H1 (cell line): ENCODE results near the gene RMDN2. TPM values are rescaled to one million over a fixed set of nuclear protein-coding genes. Genes with fewer than 3 reads are reported as not detected.

Experiments used
- CTCF ChIA-PET: fragments of 300-600 bp; sonication (Branson Sonifier 250); formaldehyde crosslinking; loops from one replicate; lab custom pipeline; 2021; ENCODE audit not compliant: partially characterized antibody; lab: Charles Lee
- POLR2A ChIA-PET: fragments of 300-600 bp; sonication (Branson Sonifier 250); formaldehyde crosslinking; loops from one replicate; lab custom pipeline; 2021; ENCODE audit warnings: inconsistent platforms; ENCODE audit not compliant: partially characterized antibody; lab: Charles Lee
- DNase-seq, 2 experiments: peaks; one replicate each; pipeline versions ENCODE4 v3.0.0 to v3.0.0-alpha.2; 2010 to 2022; ENCODE audit warnings: low spot score in 2 of 2, low read depth in 1 of 2, mixed read lengths in 1 of 2
- FAIRE-seq: peaks from 2 replicates; lab custom pipeline; 2011; peaks lifted over from hg19 to GRCh38; lab: Jason Lieb, UNC
- H2AFZ ChIP-seq: 2 replicates; pipeline ENCODE4 v1.8.1; 2012; ENCODE audit warnings: low read length, inconsistent platforms
- H2AK5ac ChIP-seq: 2 replicates; pipeline ENCODE4 v1.6.1; 2013; ENCODE audit warnings: low read depth, low read length
- H2BK120ac ChIP-seq: replicated peaks from 2 replicates; pipeline ENCODE3; 2013; ENCODE audit warnings: low read depth, low read length, inconsistent platforms
- H2BK12ac ChIP-seq: 2 replicates; pipeline ENCODE4 v1.6.1; 2013; ENCODE audit warnings: low read depth, low read length
- H2BK15ac ChIP-seq: 2 replicates; pipeline ENCODE4 v1.6.1; 2013; ENCODE audit warnings: low read length
- H2BK20ac ChIP-seq: 2 replicates; pipeline ENCODE4 v1.6.1; 2013; ENCODE audit warnings: low read length
- H2BK5ac ChIP-seq: 2 replicates; pipeline ENCODE4 v1.6.1; 2013; ENCODE audit warnings: low read depth, low read length
- H3K14ac ChIP-seq: 2 replicates; pipeline ENCODE4 v1.6.1; 2013; ENCODE audit warnings: inconsistent platforms; ENCODE audit not compliant: insufficient read length
- H3K18ac ChIP-seq: 2 replicates; pipeline ENCODE4 v1.6.1; 2013; ENCODE audit warnings: low read length; ENCODE audit errors: extremely low read depth
- H3K23ac ChIP-seq: 2 replicates; pipeline ENCODE4 v1.6.1; 2013; ENCODE audit warnings: inconsistent platforms; ENCODE audit not compliant: insufficient read length
- H3K23me2 ChIP-seq: 2 replicates; pipeline ENCODE4 v1.6.1; 2013; ENCODE audit warnings: low read depth, low read length
- H3K27ac ChIP-seq: 2 replicates; pipeline ENCODE4 v1.6.1; 2011; ENCODE audit warnings: low read depth, low read length, inconsistent platforms
- H3K27me3 ChIP-seq, 4 experiments: replicated peaks in 1 of 4; 1 replicate in 1 of 4; 2 replicates in 3 of 4; pipeline versions ENCODE4 v1.6.1 to v1.8.1; 2011 to 2013; ENCODE audit warnings: low read length in 3 of 4, mild to moderate bottlenecking in 3 of 4, inconsistent platforms in 2 of 4, mixed read lengths in 2 of 4, moderate library complexity in 1 of 4; ENCODE audit not compliant: control insufficient read depth in 3 of 4, insufficient read depth in 3 of 4; ENCODE audit errors: extremely low read depth in 1 of 4
- H3K36me3 ChIP-seq, 4 experiments: 2 replicates each; pipeline versions ENCODE4 v1.6.1 to v1.8.1; 2011 to 2013; ENCODE audit warnings: mild to moderate bottlenecking in 4 of 4, low read length in 3 of 4, moderate library complexity in 2 of 4, control low read depth in 1 of 4, inconsistent platforms in 1 of 4; ENCODE audit not compliant: insufficient read depth in 4 of 4, control insufficient read depth in 2 of 4
- H3K4ac ChIP-seq: replicated peaks from 2 replicates; pipeline ENCODE3; 2013; ENCODE audit warnings: low read length, low read depth, mixed read lengths, inconsistent platforms; ENCODE audit not compliant: insufficient read length
- H3K4me1 ChIP-seq, 4 experiments: replicated peaks in 1 of 4; 1 replicate in 1 of 4; 2 replicates in 3 of 4; pipeline versions ENCODE4 v1.6.1 to v1.8.1; 2011 to 2013; ENCODE audit warnings: low read length in 3 of 4, inconsistent platforms in 2 of 4, mixed read lengths in 1 of 4; ENCODE audit not compliant: insufficient read depth in 4 of 4, control insufficient read depth in 3 of 4
- H3K4me2 ChIP-seq, 2 experiments: 2 replicates each; pipeline versions ENCODE4 v1.6.1 to v1.8.1; 2011 to 2013; ENCODE audit warnings: low read depth in 2 of 2, low read length in 2 of 2, control low read depth in 1 of 2, inconsistent platforms in 1 of 2, mild to moderate bottlenecking in 1 of 2; ENCODE audit not compliant: insufficient read depth in 1 of 2
- H3K4me3 ChIP-seq, 4 experiments: fragments of 200-600, 300-600 bp in 1 of 4; sonication (generic), shearing (Covaris generic), sonication (Bioruptor Twin) in 1 of 4; 2 replicates each; pipeline versions ENCODE4 v1.5.1 to v1.8.1; 2011 to 2016; ENCODE audit warnings: low read length in 4 of 4, low read depth in 3 of 4, control low read depth in 2 of 4, inconsistent platforms in 2 of 4, mild to moderate bottlenecking in 2 of 4, mixed read lengths in 1 of 4, moderate library complexity in 1 of 4; ENCODE audit not compliant: insufficient read depth in 2 of 4; ENCODE audit errors: extremely low read depth in 1 of 4
- H3K56ac ChIP-seq: replicated peaks from 2 replicates; pipeline ENCODE3; 2013; ENCODE audit warnings: low read depth, mild to moderate bottlenecking, mixed read lengths, low read length, inconsistent platforms; ENCODE audit not compliant: insufficient read length
- H3K79me1 ChIP-seq: 2 replicates; pipeline ENCODE4 v1.6.1; 2013; ENCODE audit warnings: low read depth, low read length, control low read depth
- H3K79me2 ChIP-seq, 2 experiments: 2 replicates each; pipeline versions ENCODE4 v1.6.1 to v1.8.1; 2012 to 2013; ENCODE audit warnings: low read length in 2 of 2, mild to moderate bottlenecking in 2 of 2, inconsistent platforms in 1 of 2; ENCODE audit not compliant: insufficient read depth in 2 of 2, control insufficient read depth in 1 of 2
- H3K9ac ChIP-seq, 4 experiments: replicated peaks in 1 of 4; 1 replicate in 1 of 4; 2 replicates in 3 of 4; pipeline versions ENCODE4 v1.6.1 to v1.8.1; 2011 to 2013; ENCODE audit warnings: low read depth in 3 of 4, low read length in 3 of 4, control low read depth in 2 of 4, mild to moderate bottlenecking in 2 of 4, moderate library complexity in 2 of 4, inconsistent platforms in 1 of 4; ENCODE audit errors: extremely low read depth in 1 of 4
- H3K9me3 ChIP-seq, 2 experiments: 2 replicates each; pipeline versions ENCODE4 v1.6.1 to v1.8.1; 2012 to 2013; ENCODE audit warnings: mild to moderate bottlenecking in 2 of 2, moderate library complexity in 2 of 2, control low read depth in 1 of 2, inconsistent platforms in 1 of 2, low read depth in 1 of 2, low read length in 1 of 2, mixed read lengths in 1 of 2; ENCODE audit not compliant: insufficient read depth in 2 of 2
- H4K20me1 ChIP-seq, 2 experiments: replicated peaks in 1 of 2; 2 replicates each; pipeline versions ENCODE3 to v1.8.1; 2011 to 2013; ENCODE audit warnings: inconsistent platforms in 2 of 2, low read length in 2 of 2, mild to moderate bottlenecking in 1 of 2; ENCODE audit not compliant: insufficient read depth in 2 of 2, control insufficient read depth in 1 of 2
- H4K5ac ChIP-seq: 2 replicates; pipeline ENCODE4 v1.6.1; 2013; ENCODE audit warnings: low read length, low read depth, mixed read lengths, inconsistent platforms; ENCODE audit not compliant: insufficient read length
- H4K8ac ChIP-seq: 2 replicates; pipeline ENCODE4 v1.8.0; 2013; ENCODE audit warnings: mild to moderate bottlenecking, moderate library complexity, low read length, inconsistent platforms; ENCODE audit not compliant: insufficient read depth; ENCODE audit errors: extremely low read depth
- H4K91ac ChIP-seq: replicated peaks from 2 replicates; pipeline ENCODE3; 2013; ENCODE audit warnings: low read length, mixed read lengths, inconsistent platforms; ENCODE audit not compliant: insufficient read length
- BCL11A ChIP-seq, 2 experiments: IDR thresholded peaks; one replicate each; pipeline ENCODE4 v1.6.1; 2011; ENCODE audit warnings: low read depth in 2 of 2, low read length in 2 of 2, mild to moderate bottlenecking in 2 of 2
- CBX8 ChIP-seq: fragments of 300-800, 300-1000 bp; sonication (generic); IDR thresholded peaks from 2 replicates; pipeline ENCODE4 v1.7.1; 2016; ENCODE audit warnings: low read depth, low read length, borderline replicate concordance
- CREB1 ChIP-seq: IDR thresholded peaks from 2 replicates; pipeline ENCODE4 v1.6.1; 2012; ENCODE audit warnings: inconsistent platforms
- CTCF ChIP-seq, 3 experiments: IDR thresholded peaks; 1 replicate in 2 of 3; 2 replicates in 1 of 3; pipeline versions ENCODE4 v1.5.1 to v1.6.1; 2011; ENCODE audit warnings: low read length in 3 of 3, mild to moderate bottlenecking in 3 of 3, inconsistent platforms in 2 of 3, low read depth in 1 of 3, moderate library complexity in 1 of 3; ENCODE audit not compliant: insufficient read depth in 1 of 3; ENCODE audit errors: control extremely low read depth in 1 of 3
- EZH2 ChIP-seq: fragments of 200-600 bp; sonication (generic); IDR thresholded peaks from 2 replicates; pipeline ENCODE4 v1.7.1; 2012; ENCODE audit warnings: low read depth, mild to moderate bottlenecking, moderate library complexity, low read length, inconsistent platforms; ENCODE audit not compliant: severe bottlenecking
- GTF2F1 ChIP-seq: IDR thresholded peaks from 2 replicates; pipeline ENCODE4 v1.6.1; 2012; ENCODE audit warnings: low read depth, low read length, improper control_type of control experiment, borderline replicate concordance
- NANOG ChIP-seq: IDR thresholded peaks from 2 replicates; pipeline ENCODE4 v1.6.1; 2011; ENCODE audit warnings: low read length, low read depth, mild to moderate bottlenecking, inconsistent platforms; ENCODE audit not compliant: insufficient read depth, poor library complexity, severe bottlenecking
- SIRT6 ChIP-seq: IDR thresholded peaks from one replicate; pipeline ENCODE4 v1.7.1; 2012; ENCODE audit warnings: low read length, inconsistent platforms
- TBP ChIP-seq: IDR thresholded peaks from 2 replicates; pipeline ENCODE4 v1.6.1; 2011; ENCODE audit warnings: low read depth, low read length, improper control_type of control experiment
- YY1 ChIP-seq: IDR thresholded peaks from 2 replicates; pipeline ENCODE4 v1.6.1; 2011; ENCODE audit warnings: low read depth, mild to moderate bottlenecking, low read length
- WGBS, 2 experiments: shearing (Covaris generic) in 1 of 2; methylation state at CpG; one replicate each; pipeline versions ENCODE4 v1.1.6 to v1.1.7; 2013 to 2015; ENCODE audit warnings: low lambda C conversion rate in 2 of 2, mixed read lengths in 2 of 2, inconsistent platforms in 1 of 2, low coverage in 1 of 2, missing lambda C conversion rate in 1 of 2; ENCODE audit not compliant: insufficient replicate concordance in 2 of 2, insufficient coverage in 1 of 2, insufficient read length in 1 of 2; ENCODE audit errors: extremely low coverage in 1 of 2, missing lambda C conversion rate in 1 of 2; 5-methylcytosine and 5-hydroxymethylcytosine counted together
- polyA plus RNA-seq, 7 experiments: library from polyadenylated mRNA; depleted of rRNA in 3 of 7; stranded (reverse) in 5 of 7; unstranded in 2 of 7; fragments of >200 nt in 5 of 7; fragments of 200-250 nt in 2 of 7; gene quantifications; 1 replicate in 5 of 7; 2 replicates in 1 of 7; 4 replicates in 1 of 7; pipeline versions ENCODE4 v1.2.1 to v1.2.3, GENCODE V29; 2011 to 2013; ENCODE audit warnings: missing spikeins in 2 of 7, mixed read lengths in 2 of 7
- total RNA-seq: library from RNA; stranded (reverse); fragmentation: NEBNext Ultra II Directional; extraction: Animal tissue kit (Norgen Biotek cat#: 25700); gene quantifications from 2 replicates; pipeline ENCODE4 v1.2.1, GENCODE V29; 2021

The RMDN2 gene
- total and polyA plus RNA-seq, 2 of the 8 experiments (the other 6 are each of a cell fraction or from before 2014, with no cell fraction given): 0.53 to 3.0 TPM

GRCh38 chr2:38026846-38027245, 101.8 kb downstream of the RMDN2 start:
- Histone ChIP-seq H3K27ac (no peak overlapping the region), H3K4me2 (no peak overlapping the region), H3K9ac (no peak overlapping the region), H2BK12ac (no peak overlapping the region), H2AFZ (peak overlapping the region; percentile 85; the same call in 1 of the 2 replicates), H3K23me2 (no peaks in the 10 kb centered on the region), H3K4me1 (peaks cover 0 to 3% (median 0%) of the 10 kb centered on the region in 4 experiments; a peak in 2 of 7 replicates), H3K4me3 (no peak overlapping the region), H3K79me2 (no peaks in the 10 kb centered on the region), H3K18ac (no peak overlapping the region), H3K23ac (no peak overlapping the region), H2BK20ac (no peak overlapping the region), H2BK120ac (no peak overlapping the region), H3K79me1 (no peaks in the 10 kb centered on the region), H3K27me3 (no peaks in the 10 kb centered on the region), H2AK5ac (no peak overlapping the region), H3K14ac (no peak overlapping the region), H2BK15ac (no peak overlapping the region), H3K9me3 (no peaks in the 10 kb centered on the region), H3K4ac (no peak overlapping the region), H4K91ac (no peak overlapping the region), H3K36me3 (no peaks in the 10 kb centered on the region), H2BK5ac (no peak overlapping the region), H4K5ac (no peak overlapping the region), H3K56ac (no peak overlapping the region), H4K8ac (no peak overlapping the region), H4K20me1 (no peaks in the 10 kb centered on the region)
- POLR2A ChIA-PET: no interaction called here
- 90% methylated on average over 2 of the region's 2 CpGs; no CpG with 5 or more reads in 1 of the 2 experiments for WGBS, 2 experiments
- DNase-seq (no peak), FAIRE-seq (no peak)
- no peak for TF ChIP-seq GTF2F1
- TF ChIP-seq TBP: no peak
- TF ChIP-seq SIRT6: no peak
- TF ChIP-seq YY1: no peak
- no peak for TF ChIP-seq BCL11A (IDR thresholded peaks at IDR 0.05; ENCODE audit: low read depth in 2 of 2, low read length in 2 of 2)
- TF ChIP-seq CBX8: no peak
- TF ChIP-seq EZH2: no peak
- TF ChIP-seq NANOG: no peak
- no peak for TF ChIP-seq CREB1
- no peak for TF ChIP-seq CTCF (IDR thresholded peaks at IDR 0.05; ENCODE audit: control extremely low read depth in 1 of 3, insufficient read depth in 1 of 3, low read depth in 1 of 3, low read length in 3 of 3)
- CTCF ChIA-PET: interaction anchor here (1.2 kb wide), 1 partner anchor 49 kb away, joined by 3 read pairs; the partner anchor contains the start of gene CYP1B1
